H1 (cell line): ENCODE results near the gene TAC4. TPM values are rescaled to one million over a fixed set of nuclear protein-coding genes. Genes with fewer than 3 reads are reported as not detected.

Experiments used
- BCL11A ChIP-seq, 2 experiments: IDR thresholded peaks; one replicate each; pipeline ENCODE4 v1.6.1; 2011; ENCODE audit warnings: low read depth in 2 of 2, low read length in 2 of 2, mild to moderate bottlenecking in 2 of 2
- CTBP2 ChIP-seq: IDR thresholded peaks from 2 replicates; pipeline ENCODE4 v1.7.0; 2011; ENCODE audit warnings: borderline replicate concordance, mild to moderate bottlenecking, moderate library complexity, mixed read lengths, low read length; ENCODE audit not compliant: insufficient read depth, insufficient read length
- EGR1 ChIP-seq: IDR thresholded peaks from 2 replicates; pipeline ENCODE4 v1.6.1; 2011; ENCODE audit warnings: low read depth, low read length, borderline replicate concordance
- KDM4A ChIP-seq: IDR thresholded peaks from one replicate; pipeline ENCODE4 v1.7.1; 2012; ENCODE audit warnings: low read depth, mild to moderate bottlenecking, moderate library complexity, low read length, inconsistent platforms; ENCODE audit not compliant: severe bottlenecking
- SP4 ChIP-seq: IDR thresholded peaks from 2 replicates; pipeline ENCODE4 v1.6.1; 2012; ENCODE audit warnings: low read length, inconsistent platforms
- TAF1 ChIP-seq: IDR thresholded peaks from 2 replicates; pipeline ENCODE4 v1.6.1; 2011; ENCODE audit warnings: mild to moderate bottlenecking, low read depth, low read length
- TCF12 ChIP-seq: IDR thresholded peaks from 2 replicates; pipeline ENCODE4 v1.6.1; 2011; ENCODE audit warnings: low read depth, mild to moderate bottlenecking, low read length
- polyA plus RNA-seq, 7 experiments: library from polyadenylated mRNA; depleted of rRNA in 3 of 7; stranded (reverse) in 5 of 7; unstranded in 2 of 7; fragments of >200 nt in 5 of 7; fragments of 200-250 nt in 2 of 7; gene quantifications; 1 replicate in 5 of 7; 2 replicates in 1 of 7; 4 replicates in 1 of 7; pipeline versions ENCODE4 v1.2.1 to v1.2.3, GENCODE V29; 2011 to 2013; ENCODE audit warnings: missing spikeins in 2 of 7, mixed read lengths in 2 of 7
- total RNA-seq: library from RNA; stranded (reverse); fragmentation: NEBNext Ultra II Directional; extraction: Animal tissue kit (Norgen Biotek cat#: 25700); gene quantifications from 2 replicates; pipeline ENCODE4 v1.2.1, GENCODE V29; 2021

TAC4 gene
- total and polyA plus RNA-seq, 2 of the 8 experiments (the other 6 are each of a cell fraction or from before 2014, with no cell fraction given): 0.15 TPM; not detected in 1

- TF ChIP-seq CTBP2 (no peak), TAF1 (no peak), TCF12 (no peak), KDM4A (no peak), BCL11A (IDR thresholded peaks at IDR 0.05; ENCODE audit: low read depth in 2 of 2, low read length in 2 of 2) (no peak), EGR1 (no peak), SP4 (no peak)
Observed at GRCh38 chr17:49830605-49831004, 17.3 kb downstream of the TAC4 start (continued).
